Caco-2 (cell line): ENCODE measurements around the gene EXOC8. TPM values are rescaled to one million over a fixed set of nuclear protein-coding genes. Genes with fewer than 3 reads are reported as not detected.

Experiments
- BruUV-seq: library from RNA; stranded (reverse); fragments of 400-500 nt; replicated peaks from 2 replicates; lab custom pipeline; 2021; lab: Mats Ljungman, UMichigan
- CTCF ChIA-PET: fragments of 300-600 bp; sonication (Branson Sonifier 250); formaldehyde crosslinking; loops from one replicate; lab custom pipeline; 2022; ENCODE audit warnings: antibody characterized with exemption; lab: Charles Lee
- POLR2A ChIA-PET: fragments of 300-600 bp; sonication (Branson Sonifier 250); formaldehyde crosslinking; loops from one replicate; lab custom pipeline; 2022; ENCODE audit warnings: antibody characterized with exemption; lab: Charles Lee
- DNase-seq, 2 experiments: peaks; one replicate each; pipeline versions ENCODE4 v3.0.0 to v3.0.0-alpha.2; 2020 to 2022
- H3K27me3 ChIP-seq: replicated peaks from 2 replicates; pipeline ENCODE4 v1.6.0; 2011; ENCODE audit warnings: low read length; ENCODE audit not compliant: control insufficient read depth, insufficient read depth
- H3K36me3 ChIP-seq: 2 replicates; pipeline ENCODE4 v1.5.1; 2011; ENCODE audit warnings: low read length; ENCODE audit not compliant: control insufficient read depth, insufficient read depth
- H3K4me1 ChIP-seq: fragments of 250-450 bp; sonication (Bioruptor Pico); 2 replicates; pipeline ENCODE4 v1.5.1; 2020; ENCODE audit warnings: mild to moderate bottlenecking
- H3K4me3 ChIP-seq: 2 replicates; pipeline ENCODE4 v1.5.1; 2011; ENCODE audit warnings: low read depth, mild to moderate bottlenecking, control low read depth, low read length
- H3K9me3 ChIP-seq: fragments of 250-450 bp; sonication (Bioruptor Pico); 2 replicates; pipeline ENCODE4 v1.5.1; 2020; ENCODE audit warnings: mild to moderate bottlenecking, moderate library complexity
- H3K27ac Mint-ChIP-seq: one replicate; pipeline ENCODE4 v1.8.0; 2022; ENCODE audit warnings: mixed read lengths; ENCODE audit not compliant: unreplicated experiment
- H3K27me3 Mint-ChIP-seq: one replicate; pipeline ENCODE4 v1.8.0; 2022; ENCODE audit warnings: mixed read lengths; ENCODE audit not compliant: insufficient read depth, unreplicated experiment
- H3K36me3 Mint-ChIP-seq: one replicate; pipeline ENCODE4 v1.8.0; 2022; ENCODE audit warnings: mild to moderate bottlenecking, mixed read lengths; ENCODE audit not compliant: insufficient read depth, unreplicated experiment
- H3K4me1 Mint-ChIP-seq: one replicate; pipeline ENCODE4 v1.8.0; 2022; ENCODE audit warnings: low read depth, mixed read lengths; ENCODE audit not compliant: unreplicated experiment
- H3K4me3 Mint-ChIP-seq: one replicate; pipeline ENCODE4 v1.8.0; 2022; ENCODE audit warnings: mild to moderate bottlenecking, moderate library complexity, mixed read lengths; ENCODE audit not compliant: unreplicated experiment
- H3K9me3 Mint-ChIP-seq: one replicate; pipeline ENCODE4 v1.8.0; 2022; ENCODE audit warnings: mixed read lengths; ENCODE audit not compliant: unreplicated experiment
- CTCF ChIP-seq, 2 experiments: fragments of 200-600 bp in 1 of 2; IDR thresholded peaks; 1 replicate in 1 of 2; 2 replicates in 1 of 2; pipeline versions ENCODE4 v1.5.1 to v1.8.0; 2011 to 2022; ENCODE audit warnings: antibody characterized with exemption in 1 of 2, control low read depth in 1 of 2, inconsistent platforms in 1 of 2, low read depth in 1 of 2, low read length in 1 of 2, mild to moderate bottlenecking in 1 of 2, moderate library complexity in 1 of 2; ENCODE audit not compliant: insufficient read depth in 1 of 2, severe bottlenecking in 1 of 2, unreplicated experiment in 1 of 2
- intact Hi-C: fragments of 100-400 bp; cut with micrococcal nuclease; formaldehyde crosslinking; loops from one replicate; pipeline ENCODE4 v1.10.0; 2022; ENCODE audit not compliant: unreplicated experiment
- total RNA-seq: library from RNA; stranded (reverse); gene quantifications from 2 replicates; pipeline ENCODE4 v1.2.3, GENCODE V29; 2022

Gene EXOC8
- total RNA-seq, 1 experiment from 2014 or later: 18.3 TPM

GRCh38 chr1:231340328-231341013 lies 2.8 kb upstream of the EXOC8 start:
- Mint-ChIP-seq H3K4me3 (no peak overlapping the region), H3K27ac (no peak overlapping the region), H3K36me3 (peaks cover 52% of the 10 kb centered on the region), H3K27me3 (peaks cover 2% of the 10 kb centered on the region), H3K4me1 (peaks cover 24% of the 10 kb centered on the region), H3K9me3 (no peaks in the 10 kb centered on the region)
- ChIA-PET POLR2A (no interaction called here), CTCF (no interaction called here)
- BruUV-seq: no TSS peak
- Histone ChIP-seq H3K27me3 (no peaks in the 10 kb centered on the region), H3K9me3 (no peaks in the 10 kb centered on the region), H3K36me3 (no peaks in the 10 kb centered on the region), H3K4me3 (no peak overlapping the region), H3K4me1 (no peaks in the 10 kb centered on the region; the same call in 1 of the 2 replicates)
- TF ChIP-seq CTCF (IDR thresholded peaks at IDR 0.05; ENCODE audit: insufficient read depth in 1 of 2, low read depth in 1 of 2, low read length in 1 of 2, severe bottlenecking in 1 of 2, unreplicated experiment in 1 of 2): no peak
- DNase-seq: no peak
- intact Hi-C loops: no loop called here

GRCh38 chr1:231338270-231339128 lies 847 bp upstream of the EXOC8 start, which contains the start of gene SPRTN:
Gene SPRTN, plus strand, starts transcription at chr1:231338293. Its CDS starts 91 bp downstream, at chr1:231338384.
- DNase-seq: no peak
- no peaks in the 10 kb centered on the region for H3K9me3 ChIP-seq
- BruUV-seq: TSS peak; percentile 63
- no peaks in the 10 kb centered on the region for H3K36me3 ChIP-seq
- H3K9me3 Mint-ChIP-seq: no peaks in the 10 kb centered on the region
- H3K4me3 ChIP-seq: peak within 1 kb of the TSS; percentile 88
- H3K36me3 Mint-ChIP-seq: peaks cover 49% of the 10 kb centered on the region
- peaks cover 2% of the 10 kb centered on the region for H3K27me3 Mint-ChIP-seq
- CTCF ChIA-PET: interaction anchor here (0.6 to 1.6 kb wide), 8 partner anchors 17 to 470 kb away, joined by 3 to 4 read pairs (median 3); no protein-coding TSS in a partner anchor
- H3K27ac Mint-ChIP-seq: peak within 1 kb of the TSS; percentile 98
- no peak for TF ChIP-seq CTCF (IDR thresholded peaks at IDR 0.05; ENCODE audit: insufficient read depth in 1 of 2, low read depth in 1 of 2, low read length in 1 of 2, severe bottlenecking in 1 of 2, unreplicated experiment in 1 of 2)
- H3K4me1 Mint-ChIP-seq: peaks cover 25% of the 10 kb centered on the region
- POLR2A ChIA-PET: interaction anchor here (0.6 to 1.4 kb wide), 11 partner anchors 14 to 470 kb away, joined by 3 to 14 read pairs (median 4); partner anchors contain the start of genes C1orf198, GNPAT and TSNAX
- intact Hi-C loops: loop anchor here (2.0 kb wide), 1 partner anchor 104 kb away; no protein-coding TSS in a partner anchor
- H3K27me3 ChIP-seq: no peaks in the 10 kb centered on the region
- H3K4me1 ChIP-seq: no peaks in the 10 kb centered on the region; the same call in none of the 2 replicates
- peak within 1 kb of the TSS; percentile 98 for H3K4me3 Mint-ChIP-seq

- Mint-ChIP-seq H3K4me1 (peaks cover 25% of the 10 kb centered on the region), H3K27ac (peak overlapping the region; percentile 98), H3K27me3 (peaks cover 2% of the 10 kb centered on the region), H3K36me3 (peaks cover 41% of the 10 kb centered on the region), H3K9me3 (no peaks in the 10 kb centered on the region), H3K4me3 (peak overlapping the region; percentile 98)
- H3K36me3 ChIP-seq: no peaks in the 10 kb centered on the region
- DNase-seq: no peak
- CTCF ChIA-PET: interaction anchor here (1.0 to 1.6 kb wide), 3 partner anchors 247 to 468 kb away, joined by 3 to 4 read pairs (median 3); no protein-coding TSS in a partner anchor
- H3K4me1 ChIP-seq: peaks cover 6% of the 10 kb centered on the region
- H3K9me3 ChIP-seq: no peaks in the 10 kb centered on the region
- no peak for TF ChIP-seq CTCF (IDR thresholded peaks at IDR 0.05; ENCODE audit: insufficient read depth in 1 of 2, low read depth in 1 of 2, low read length in 1 of 2, severe bottlenecking in 1 of 2, unreplicated experiment in 1 of 2)
- intact Hi-C loops: no loop called here
- BruUV-seq: no TSS peak
- H3K4me3 ChIP-seq: peak overlapping the region; percentile 88
- no peaks in the 10 kb centered on the region for H3K27me3 ChIP-seq
- POLR2A ChIA-PET: interaction anchor here (0.7 to 1.4 kb wide), 2 partner anchors 84 to 191 kb away, joined by 4 to 10 read pairs; partner anchors contain the start of gene TSNAX
These were observed 595 bp downstream of the EXOC8 start for GRCh38 chr1:231337043-231337471.
